HG03039 (cell line): ENCODE results near the gene PRSS2.
A peak's percentile ranks its signal among the peaks of the same experiment; 100 is the strongest.

Experiments
- ATAC-seq: cut with Tn5 transposase; IDR thresholded peaks from one replicate; pipeline ENCODE4 v1.9.1; 2021; ENCODE audit warnings: mild to moderate bottlenecking, moderate library complexity; ENCODE audit not compliant: unreplicated experiment

The PRSS2 gene

GRCh38 chr7:142785841-142786250 is 15.1 kb downstream of the PRSS2 start:
- ATAC-seq, result no peak

GRCh38 chr7:142787034-142787768 is 16.4 kb downstream of the PRSS2 start:
- ATAC-seq, result no peak

GRCh38 chr7:142787783-142788182 is 17.0 kb downstream of the PRSS2 start:
- no peak for ATAC-seq

GRCh38 chr7:142788303-142789289 is 17.8 kb downstream of the PRSS2 start:
- no peak for ATAC-seq

- no peak for ATAC-seq
Measured at GRCh38 chr7:142789441-142789840, 18.7 kb downstream of the PRSS2 start.

GRCh38 chr7:142790056-142790455 is 19.3 kb downstream of the PRSS2 start:
- no peak for ATAC-seq

- ATAC-seq, result no peak
Measured at GRCh38 chr7:142790555-142790954, 19.8 kb downstream of the PRSS2 start.

- no peak for ATAC-seq
Measured at GRCh38 chr7:142791502-142791901, 20.7 kb downstream of the PRSS2 start.

GRCh38 chr7:142792129-142792528 is 21.4 kb downstream of the PRSS2 start:
- ATAC-seq, result no peak

- no peak for ATAC-seq
Measured at GRCh38 chr7:142792593-142792992, 21.8 kb downstream of the PRSS2 start.

- no peak for ATAC-seq
Measured at GRCh38 chr7:142793156-142793555, 22.4 kb downstream of the PRSS2 start.

- ATAC-seq, result no peak
Measured at GRCh38 chr7:142795339-142795863, 24.6 kb downstream of the PRSS2 start.

GRCh38 chr7:142796001-142796500 is 25.3 kb downstream of the PRSS2 start:
- no peak for ATAC-seq

- ATAC-seq, result peak; percentile 40
Measured at GRCh38 chr7:142796501-142797390, 26.0 kb downstream of the PRSS2 start.

GRCh38 chr7:142797391-142798377 is 26.9 kb downstream of the PRSS2 start:
- ATAC-seq, result peak; percentile 31

- no peak for ATAC-seq
Measured at GRCh38 chr7:142798451-142799436, 28.0 kb downstream of the PRSS2 start.

- no peak for ATAC-seq
Measured at GRCh38 chr7:142799437-142799835, 28.7 kb downstream of the PRSS2 start.

GRCh38 chr7:142800088-142800487 is 29.3 kb downstream of the PRSS2 start:
- ATAC-seq, result no peak
